HG03439 (cell line): ENCODE data around the gene TCN2.
"Not testable (repeated sequence)": the region's sequence is repeated elsewhere in the genome, so short reads cannot be mapped to it uniquely, and the experiment has no call there.

ENCODE experiments used
- ATAC-seq: cut with Tn5 transposase; IDR thresholded peaks from one replicate; pipeline ENCODE4 v1.9.1; 2021; ENCODE audit warnings: mild to moderate bottlenecking, moderate library complexity; ENCODE audit not compliant: unreplicated experiment

The TCN2 gene

GRCh38 chr22:30643055-30643875 lies 36.3 kb downstream of the TCN2 start:
- ATAC-seq: no peak

GRCh38 chr22:30646518-30647160 lies 39.7 kb downstream of the TCN2 start:
- ATAC-seq: no peak

DNA sequence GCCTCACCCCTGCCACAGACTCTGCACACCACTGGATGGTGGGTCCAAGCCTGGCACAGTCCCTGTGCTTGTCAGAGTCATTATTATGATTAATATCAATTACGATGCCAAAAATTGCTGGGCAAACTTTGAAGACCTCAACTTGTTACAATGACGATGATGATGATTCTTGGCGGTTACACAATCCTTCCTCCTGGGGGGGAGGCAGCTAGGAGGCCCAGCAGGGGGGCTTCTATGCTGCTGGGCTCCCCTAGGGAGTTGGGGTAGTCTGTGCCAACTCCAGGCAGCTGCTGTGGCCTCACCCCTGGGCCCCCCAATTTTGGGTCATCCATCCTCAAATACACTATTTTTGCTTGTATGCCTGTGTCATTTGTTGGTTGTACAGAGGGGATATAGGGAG lies 40.6 kb downstream of the TCN2 start:
- no peak for ATAC-seq

GRCh38 chr22:30648825-30649224 lies 41.9 kb downstream of the TCN2 start:
- peak; percentile 20 for ATAC-seq

DNA sequence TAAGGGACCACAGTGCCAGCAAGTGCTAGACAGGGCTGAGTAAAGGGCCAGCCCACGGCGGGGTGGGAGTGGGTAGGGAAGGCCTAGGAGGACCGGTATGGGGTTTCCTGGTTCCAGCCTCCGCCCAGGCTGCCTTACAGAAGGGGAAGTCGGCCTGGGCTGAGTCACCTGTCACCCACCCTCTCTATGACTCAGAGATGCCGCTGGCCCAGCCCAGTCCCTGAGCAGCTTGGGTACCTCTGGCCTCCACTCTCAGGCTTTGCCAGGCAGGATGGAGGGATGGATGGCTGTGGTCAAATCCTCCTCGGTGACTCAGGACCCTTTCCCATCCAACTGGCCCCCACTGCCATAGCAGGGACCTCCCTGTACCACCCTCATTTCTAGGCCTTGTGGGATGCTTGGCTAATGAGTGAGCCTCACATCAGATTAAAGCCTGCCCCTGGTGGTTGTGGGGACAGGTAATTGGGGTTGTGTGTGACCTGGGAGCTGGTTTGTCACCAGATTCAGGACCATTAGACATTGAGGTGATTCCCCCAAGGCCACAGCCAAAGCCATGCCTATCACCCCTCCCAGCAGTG lies 42.5 kb downstream of the TCN2 start:
- ATAC-seq: peak; percentile 67

GRCh38 chr22:30650508-30651116 lies 43.6 kb downstream of the TCN2 start:
- no peak for ATAC-seq

DNA sequence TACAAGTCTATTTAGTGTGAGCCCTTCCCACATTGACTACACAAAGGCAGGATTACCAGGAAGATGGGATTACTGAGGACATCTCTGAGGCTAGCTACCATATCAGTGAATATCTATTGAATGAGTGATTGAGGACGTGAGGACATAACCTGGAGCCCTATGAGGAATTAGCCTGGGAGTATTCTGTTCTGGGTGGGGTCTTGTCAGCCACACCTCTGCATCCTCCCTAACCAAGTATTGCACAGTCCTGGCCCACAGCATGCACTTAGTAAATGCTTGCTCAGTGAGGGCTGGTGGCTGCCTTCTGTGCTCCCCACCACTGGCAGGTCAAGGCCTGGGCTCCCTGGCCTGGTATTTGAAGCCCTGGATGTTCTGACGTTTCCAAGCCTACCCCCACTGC lies 45.9 kb downstream of the TCN2 start:
- no peak for ATAC-seq

- no peak for ATAC-seq
Observed at GRCh38 chr22:30654361-30654760, 47.4 kb downstream of the TCN2 start.

- ATAC-seq: no peak
Observed at GRCh38 chr22:30655532-30655931, 48.6 kb downstream of the TCN2 start.

GRCh38 chr22:30662040-30662439 lies 55.1 kb downstream of the TCN2 start:
- ATAC-seq: no peak

GRCh38 chr22:30664798-30665197 lies 57.8 kb downstream of the TCN2 start:
- ATAC-seq: no peak

GRCh38 chr22:30665266-30665665 lies 58.3 kb downstream of the TCN2 start:
- ATAC-seq: no peak

DNA sequence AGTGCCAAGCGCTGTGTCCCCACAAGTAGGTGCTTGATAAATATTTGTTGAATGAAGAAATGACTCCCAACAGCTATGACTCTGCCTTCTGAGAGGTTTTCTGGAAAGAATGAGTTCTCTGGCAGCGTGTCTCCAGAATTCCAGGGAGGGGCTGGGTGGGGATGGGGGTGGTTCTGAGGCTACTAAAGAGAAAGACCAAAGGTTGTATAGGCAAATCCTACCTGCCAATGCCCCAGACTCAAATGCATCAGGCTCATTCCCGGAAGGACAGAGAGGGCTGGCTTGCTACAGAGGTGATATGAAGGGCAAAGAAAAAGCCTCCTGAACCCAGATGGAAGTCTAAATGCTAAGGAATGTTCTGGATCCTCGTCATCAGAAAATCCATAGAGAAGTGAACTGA lies 58.8 kb downstream of the TCN2 start:
- no peak for ATAC-seq

- ATAC-seq: no peak
Observed at GRCh38 chr22:30667107-30667493, 60.1 kb downstream of the TCN2 start.

DNA sequence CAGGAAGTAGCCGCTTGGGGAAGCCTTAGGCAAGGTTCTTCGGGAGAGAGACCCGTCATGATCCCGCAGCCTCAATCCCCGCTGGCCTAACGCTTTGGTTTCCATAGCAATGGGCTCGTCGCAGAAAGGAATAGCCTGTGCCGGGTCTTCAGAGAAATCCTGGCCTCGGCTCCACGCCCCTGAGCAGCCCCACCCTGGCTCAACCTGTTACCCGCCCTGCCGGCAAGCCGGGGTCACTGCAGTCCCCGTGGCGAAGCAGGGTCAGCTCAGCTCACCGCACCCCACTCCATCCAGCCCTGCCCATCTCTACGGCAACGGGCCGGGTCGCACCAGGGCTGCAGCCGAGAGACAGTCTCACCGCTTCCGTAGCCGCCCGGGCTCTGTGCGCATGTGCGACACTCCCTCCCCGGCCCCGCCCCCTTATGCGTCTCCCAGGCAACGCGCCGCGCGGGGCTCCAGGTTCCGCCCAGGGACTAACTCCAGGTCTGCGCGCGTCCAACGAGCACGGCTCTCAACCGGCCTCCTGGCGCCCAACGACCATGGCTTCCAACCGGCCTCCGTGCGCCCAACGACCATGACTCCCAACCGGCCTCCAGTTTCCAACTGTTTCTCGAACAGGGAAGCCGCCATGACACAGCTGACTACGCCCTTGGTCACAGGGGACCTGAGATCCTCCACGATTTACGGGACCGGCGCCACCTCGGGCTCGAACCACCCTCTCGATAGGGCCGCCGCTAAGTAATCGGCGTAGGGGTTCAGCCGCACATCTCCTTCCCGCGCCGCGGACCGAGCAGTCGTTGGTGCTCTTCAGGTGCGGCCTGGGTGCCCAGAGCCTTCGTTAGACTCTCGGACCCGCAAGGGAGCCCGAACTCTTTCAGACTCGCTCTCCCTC lies 60.8 kb downstream of the TCN2 start, which contains the start of gene DUSP18:
TSS of gene DUSP18 (minus strand) at position 382 of the 892 bp plus-strand sequence. CDS start 3,872 bp downstream, outside the sequence.
- ATAC-seq: peak; percentile 89

- ATAC-seq: no peak
Observed at GRCh38 chr22:30668386-30668710, 61.4 kb downstream of the TCN2 start.

- ATAC-seq: no peak
Observed at GRCh38 chr22:30671071-30671470, 64.1 kb downstream of the TCN2 start.

- no peak for ATAC-seq
Observed at GRCh38 chr22:30673136-30673535, 66.2 kb downstream of the TCN2 start.

DNA sequence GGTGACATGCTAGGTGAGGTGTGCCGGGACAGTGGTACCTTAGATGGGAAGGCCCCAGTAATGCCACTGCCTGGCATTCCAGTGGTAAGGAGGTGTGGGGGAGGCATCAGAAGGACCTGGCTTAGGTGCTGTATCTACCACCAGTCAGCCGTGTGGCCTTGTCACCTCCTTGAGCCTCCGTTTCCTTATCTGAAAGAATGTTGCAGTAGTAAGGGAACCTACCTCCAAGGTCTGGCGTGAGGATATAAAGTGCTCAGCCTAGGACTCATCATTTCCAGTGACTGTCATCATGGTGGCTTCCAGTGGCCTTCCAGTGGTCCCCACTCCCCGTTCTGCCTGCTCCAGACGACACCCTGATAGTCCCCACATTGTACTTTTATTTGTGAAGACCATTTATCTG lies 67.5 kb downstream of the TCN2 start:
- no peak for ATAC-seq

DNA sequence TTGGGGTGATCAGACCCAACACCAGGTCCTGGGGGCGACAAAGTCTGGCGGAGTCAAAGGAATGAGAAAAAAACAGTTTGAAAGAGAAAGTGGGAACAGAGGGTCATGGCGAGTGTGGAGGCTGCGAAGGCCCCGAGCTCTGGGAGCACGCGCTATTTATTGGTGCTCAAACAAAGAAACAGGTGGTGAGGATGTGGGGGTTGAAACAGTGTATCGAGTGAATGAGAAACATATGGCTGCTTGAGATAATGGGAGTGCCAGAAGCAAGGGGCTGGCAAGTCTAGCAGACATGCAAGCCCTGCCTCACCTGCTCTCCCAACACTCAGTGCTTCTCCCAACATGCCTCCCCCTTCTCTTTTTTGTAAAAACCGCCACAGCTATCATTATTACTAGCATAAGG lies 68.5 kb downstream of the TCN2 start:
- ATAC-seq: no peak

- not testable (repeated sequence) for ATAC-seq
Observed at GRCh38 chr22:30676565-30676964, 69.6 kb downstream of the TCN2 start.
